GM21576 (cell line): ENCODE results near the gene UBE3B.

Experiments
- ATAC-seq: cut with Tn5 transposase; IDR thresholded peaks from one replicate; pipeline ENCODE4 v1.9.1; 2021; ENCODE audit warnings: mild to moderate bottlenecking, moderate library complexity; ENCODE audit not compliant: unreplicated experiment

The UBE3B gene

DNA sequence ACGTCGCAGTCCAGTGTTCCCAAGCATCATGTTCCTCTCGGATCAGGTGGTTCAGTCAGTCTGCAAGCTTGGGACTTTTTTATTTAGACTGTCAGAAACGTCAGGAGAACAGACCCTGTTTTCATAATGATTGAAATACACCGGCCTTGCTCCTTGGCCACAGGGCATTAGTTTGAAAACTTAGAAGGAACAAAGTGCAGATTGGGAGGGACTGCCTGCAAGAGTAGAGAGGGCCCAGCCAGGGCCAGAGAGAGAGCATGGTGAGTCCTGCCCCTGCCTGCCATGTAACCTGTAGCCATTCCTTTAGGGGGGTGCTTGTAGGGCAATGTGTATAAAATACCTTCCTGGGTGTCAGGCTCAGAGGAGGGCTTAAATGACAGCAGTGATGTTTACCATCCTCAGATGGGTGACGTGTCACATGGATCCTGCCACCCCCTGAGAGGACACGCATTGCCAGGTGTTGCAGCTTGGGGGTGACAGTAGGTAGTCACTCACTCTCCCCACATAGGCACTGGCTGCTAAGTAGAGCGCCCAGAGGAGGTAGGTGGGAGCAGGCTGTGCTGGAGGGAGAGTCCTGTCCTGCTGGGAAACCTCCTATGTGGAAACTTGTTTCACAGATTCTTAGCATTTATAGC lies 50.2 kb downstream of the UBE3B start:
- ATAC-seq = no peak

DNA sequence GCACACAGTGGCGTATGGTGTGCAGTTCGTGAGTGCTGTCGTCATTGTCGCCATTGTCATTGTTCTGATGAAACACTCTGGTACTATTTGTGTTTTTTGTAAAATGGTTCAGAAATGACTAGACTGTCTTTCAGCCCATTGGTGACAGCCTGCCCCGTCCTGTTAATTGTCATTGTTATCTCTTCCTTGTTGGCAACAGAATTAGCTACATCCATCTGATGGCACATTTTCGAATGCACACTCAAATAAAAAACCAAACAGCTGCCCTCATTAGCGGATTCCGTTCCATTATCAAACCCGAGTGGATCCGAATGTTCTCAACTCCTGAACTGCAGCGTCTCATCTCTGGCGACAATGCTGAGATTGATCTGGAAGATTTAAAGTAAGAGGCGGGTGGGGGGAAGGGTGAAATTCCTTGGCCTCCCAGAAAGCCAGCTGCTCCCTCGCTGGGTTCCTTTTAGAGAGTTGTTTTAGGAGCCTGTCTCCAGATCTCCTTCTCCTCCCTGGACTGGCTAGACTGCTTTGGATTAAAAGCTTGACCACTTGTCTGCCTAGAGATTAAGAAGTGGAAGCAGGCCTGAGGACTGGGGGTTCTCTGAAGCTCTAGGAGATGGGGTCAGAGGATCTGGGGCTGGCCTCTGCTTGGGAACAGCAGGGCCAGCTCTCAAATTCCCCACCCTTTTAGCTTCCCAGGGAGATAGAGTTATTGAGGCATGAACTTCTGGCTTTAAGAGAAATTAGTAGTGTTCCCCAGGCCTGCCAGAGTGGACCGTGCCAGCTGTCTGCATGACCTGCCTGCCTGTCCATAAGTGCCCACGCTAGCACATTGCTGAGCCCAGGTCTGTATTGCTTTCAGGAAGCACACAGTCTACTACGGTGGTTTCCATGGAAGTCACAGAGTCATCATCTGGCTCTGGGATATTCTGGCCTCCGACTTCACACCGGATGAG lies 52.5 kb downstream of the UBE3B start:
- no peak for ATAC-seq

DNA sequence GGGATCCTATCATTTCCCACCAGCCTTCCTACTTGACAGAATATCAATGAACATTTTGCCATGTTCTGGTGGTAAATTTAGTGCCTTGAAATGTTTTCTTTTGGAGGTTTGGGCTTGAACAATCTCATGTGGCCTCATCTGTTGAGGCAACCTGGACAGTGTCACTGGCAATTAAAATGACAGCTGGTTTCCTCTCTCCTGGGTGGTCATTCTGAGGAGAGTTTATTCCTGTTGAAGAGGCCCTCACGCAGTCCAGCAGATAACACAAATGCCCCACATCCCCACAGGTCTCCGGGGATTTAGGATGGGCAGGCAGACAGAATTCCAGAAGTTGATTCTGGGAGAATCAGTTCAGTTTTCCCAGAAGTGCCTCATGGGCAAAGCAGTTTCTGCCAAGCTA lies 54.0 kb downstream of the UBE3B start:
- ATAC-seq = no peak

DNA sequence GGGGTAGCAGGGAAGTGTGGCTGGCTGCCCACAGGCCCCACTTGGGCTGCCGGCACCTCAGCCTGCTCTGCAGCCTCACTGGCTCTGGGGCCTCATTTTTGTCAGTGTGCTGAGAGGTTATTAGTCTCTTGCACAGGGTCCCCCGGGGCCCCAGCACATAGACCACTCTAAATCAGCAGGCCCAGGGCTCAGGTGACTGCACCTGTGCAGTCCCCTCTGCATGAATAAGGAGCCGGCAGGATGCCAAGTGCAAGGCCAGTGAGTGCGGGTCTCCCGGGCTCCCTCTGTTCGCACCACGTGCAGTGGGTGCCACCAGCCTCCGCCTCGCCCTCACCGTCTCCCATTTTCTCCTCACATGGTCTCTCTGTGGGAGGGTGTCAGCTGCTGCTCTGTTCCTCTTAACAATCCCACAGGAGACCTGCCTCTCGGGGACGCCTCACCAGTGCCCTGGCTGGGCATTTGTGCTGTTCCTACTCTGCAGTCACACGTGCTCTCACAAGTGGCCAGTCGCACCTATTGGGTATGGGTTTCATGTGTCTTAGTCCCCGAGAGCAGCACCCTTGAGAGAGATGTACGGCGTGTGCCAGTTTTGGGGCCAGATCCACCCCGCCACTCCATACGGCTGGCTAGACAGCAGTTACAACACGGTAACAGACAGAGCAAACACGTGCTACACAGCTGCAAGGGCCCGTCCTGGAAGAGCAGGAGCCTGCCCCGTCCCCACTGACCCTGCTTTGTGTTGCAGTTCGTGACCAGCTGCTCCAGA lies 55.5 kb downstream of the UBE3B start:
- no peak for ATAC-seq

DNA sequence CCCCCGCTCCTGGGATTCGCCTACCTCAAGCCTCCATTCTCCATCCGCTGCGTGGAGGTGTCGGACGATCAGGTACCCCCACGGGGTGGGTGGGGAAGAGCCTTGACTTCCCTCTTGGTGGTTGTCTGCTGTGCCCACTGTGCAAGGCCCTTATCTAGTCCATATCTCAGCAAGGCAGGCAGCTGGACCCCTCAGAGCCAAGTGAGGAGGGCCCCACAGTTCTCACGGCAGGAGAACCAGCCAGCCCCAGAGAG lies 56.0 kb downstream of the UBE3B start:
- no peak for ATAC-seq

DNA sequence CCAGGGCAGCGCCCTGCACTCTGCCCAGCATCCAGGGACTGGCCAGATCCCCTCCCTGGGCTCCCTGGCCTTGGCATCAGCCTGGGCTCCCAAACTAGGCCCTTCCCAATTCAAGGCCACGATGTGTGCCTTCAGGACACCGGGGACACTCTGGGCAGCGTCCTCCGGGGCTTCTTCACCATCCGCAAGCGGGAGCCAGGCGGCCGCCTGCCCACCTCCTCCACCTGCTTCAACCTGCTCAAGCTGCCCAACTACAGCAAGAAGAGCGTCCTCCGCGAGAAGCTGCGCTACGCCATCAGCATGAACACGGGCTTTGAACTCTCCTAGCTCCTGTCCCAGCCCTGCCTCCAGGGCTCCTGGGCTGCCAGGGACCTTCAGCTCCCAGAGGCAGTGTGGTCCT lies 57.0 kb downstream of the UBE3B start:
- no peak for ATAC-seq

DNA sequence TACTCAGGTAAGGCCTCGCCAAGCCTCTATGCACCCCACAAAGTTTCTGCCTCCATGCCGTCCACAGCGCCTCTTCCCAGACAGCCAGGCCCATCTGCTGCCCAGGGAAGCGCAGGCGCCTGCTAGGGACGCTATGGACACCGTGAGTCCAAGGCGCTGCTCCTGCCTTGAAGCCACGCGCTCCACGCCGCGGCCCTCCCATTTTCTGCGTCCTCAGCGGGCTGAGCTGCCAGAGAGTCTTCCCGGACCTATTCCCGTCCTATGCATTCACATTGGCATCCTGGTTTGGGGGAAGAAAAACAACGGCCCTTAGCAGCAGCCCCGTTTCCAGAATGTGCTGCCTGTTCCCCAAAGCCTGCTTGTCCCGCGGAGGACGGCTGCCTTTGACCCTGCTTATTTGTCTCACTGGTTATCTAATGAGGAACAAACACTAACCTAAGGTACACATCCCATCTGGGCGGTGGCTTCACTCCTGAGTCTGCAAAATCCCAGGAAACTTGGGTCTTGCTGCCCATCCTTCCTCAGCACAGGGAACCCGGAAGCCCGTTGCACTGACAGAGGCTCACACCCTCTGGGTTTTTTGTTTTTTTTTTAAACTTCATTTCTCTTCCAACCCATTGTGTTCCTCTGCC lies 57.9 kb downstream of the UBE3B start:
- ATAC-seq = no peak

DNA sequence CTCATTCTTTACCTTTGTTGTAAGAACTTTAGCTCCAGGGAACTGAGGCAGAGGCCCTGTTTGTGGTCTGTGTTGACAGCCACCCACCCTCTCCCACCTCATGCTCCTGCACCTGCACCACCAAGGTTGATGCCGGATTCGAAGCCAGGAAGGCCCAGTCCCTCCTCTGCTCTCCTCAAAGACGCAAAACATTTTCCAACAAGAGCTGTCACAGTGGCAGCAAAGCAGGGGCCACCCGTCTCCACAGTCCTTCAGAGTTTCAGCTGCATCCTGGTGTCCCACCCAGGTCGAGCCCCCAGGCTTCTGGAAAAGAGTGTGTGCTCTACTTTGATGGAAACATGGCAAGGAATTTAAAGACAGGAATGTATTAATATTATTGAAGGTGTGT lies 58.4 kb downstream of the UBE3B start:
- ATAC-seq = no peak

DNA sequence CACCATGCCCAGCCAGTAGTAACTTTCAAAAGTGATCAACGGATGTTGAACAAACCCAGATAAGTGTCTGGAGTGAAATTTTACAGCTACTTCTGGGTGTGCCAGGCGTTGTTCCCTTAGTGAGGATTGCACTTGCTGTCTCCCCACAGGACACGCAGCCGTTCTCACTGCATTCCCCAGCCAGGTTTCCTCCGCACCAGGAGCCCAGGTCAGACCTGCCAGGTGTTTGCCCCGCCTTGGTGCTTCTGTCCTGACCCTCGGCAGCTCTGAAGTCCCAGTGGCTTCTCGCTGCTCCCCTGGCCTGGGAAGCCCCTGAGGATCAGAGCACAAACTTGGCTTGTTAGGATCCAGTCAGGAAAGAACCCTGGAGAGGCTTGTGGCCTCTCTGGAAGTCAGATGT lies 59.7 kb downstream of the UBE3B start:
- ATAC-seq = no peak

DNA sequence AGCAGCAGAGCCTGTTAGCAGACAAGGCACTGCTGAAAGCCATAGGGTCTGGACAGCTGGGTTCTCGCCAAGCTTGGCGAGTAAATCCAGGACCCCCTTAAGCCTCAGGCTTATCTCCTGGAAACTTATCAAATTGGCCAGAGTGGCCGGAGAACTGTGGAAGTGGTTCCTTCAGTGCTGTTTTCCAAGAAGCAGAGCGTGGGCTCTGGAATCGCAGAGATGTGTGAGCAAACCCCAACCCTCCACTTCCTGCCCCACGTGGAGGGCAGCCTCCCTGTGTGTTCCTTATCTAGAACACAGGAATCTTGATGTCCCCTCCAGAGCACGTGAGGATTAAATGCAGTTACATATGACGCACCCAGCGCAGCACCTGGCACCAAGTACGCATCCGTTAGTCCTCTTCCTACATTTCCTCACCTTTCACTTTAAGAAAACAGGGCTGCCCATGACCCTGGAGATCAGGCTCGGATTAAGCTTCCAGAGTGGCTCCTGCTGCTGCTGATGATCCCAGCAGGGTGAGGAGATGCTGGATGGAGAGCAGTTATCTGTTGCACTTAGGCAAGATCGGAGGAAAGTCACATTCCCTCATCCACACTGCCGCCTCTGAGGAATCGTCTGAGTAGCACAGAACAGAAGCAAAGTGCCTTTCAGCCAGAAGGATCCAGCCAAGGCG lies 60.9 kb downstream of the UBE3B start:
- no peak for ATAC-seq

DNA sequence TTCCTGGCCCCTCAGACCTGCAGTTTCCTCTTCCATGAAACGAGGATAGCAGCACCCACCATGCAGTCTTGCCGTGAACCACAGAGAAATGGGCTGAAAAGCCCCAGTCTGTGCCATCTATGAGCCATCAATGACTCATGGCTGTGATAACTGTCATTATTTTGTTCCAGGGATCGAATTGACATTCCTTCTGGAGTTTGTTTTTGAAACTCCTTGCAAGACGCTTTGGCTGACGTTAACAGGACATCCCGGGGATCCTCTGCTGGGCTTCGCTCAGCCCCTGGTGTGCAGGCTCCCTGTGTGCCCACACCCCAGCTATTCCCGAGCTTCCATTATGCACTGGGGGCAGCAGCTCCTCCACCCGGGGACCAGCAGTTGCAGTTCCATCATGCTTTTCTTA lies 62.1 kb downstream of the UBE3B start:
- ATAC-seq = no peak

DNA sequence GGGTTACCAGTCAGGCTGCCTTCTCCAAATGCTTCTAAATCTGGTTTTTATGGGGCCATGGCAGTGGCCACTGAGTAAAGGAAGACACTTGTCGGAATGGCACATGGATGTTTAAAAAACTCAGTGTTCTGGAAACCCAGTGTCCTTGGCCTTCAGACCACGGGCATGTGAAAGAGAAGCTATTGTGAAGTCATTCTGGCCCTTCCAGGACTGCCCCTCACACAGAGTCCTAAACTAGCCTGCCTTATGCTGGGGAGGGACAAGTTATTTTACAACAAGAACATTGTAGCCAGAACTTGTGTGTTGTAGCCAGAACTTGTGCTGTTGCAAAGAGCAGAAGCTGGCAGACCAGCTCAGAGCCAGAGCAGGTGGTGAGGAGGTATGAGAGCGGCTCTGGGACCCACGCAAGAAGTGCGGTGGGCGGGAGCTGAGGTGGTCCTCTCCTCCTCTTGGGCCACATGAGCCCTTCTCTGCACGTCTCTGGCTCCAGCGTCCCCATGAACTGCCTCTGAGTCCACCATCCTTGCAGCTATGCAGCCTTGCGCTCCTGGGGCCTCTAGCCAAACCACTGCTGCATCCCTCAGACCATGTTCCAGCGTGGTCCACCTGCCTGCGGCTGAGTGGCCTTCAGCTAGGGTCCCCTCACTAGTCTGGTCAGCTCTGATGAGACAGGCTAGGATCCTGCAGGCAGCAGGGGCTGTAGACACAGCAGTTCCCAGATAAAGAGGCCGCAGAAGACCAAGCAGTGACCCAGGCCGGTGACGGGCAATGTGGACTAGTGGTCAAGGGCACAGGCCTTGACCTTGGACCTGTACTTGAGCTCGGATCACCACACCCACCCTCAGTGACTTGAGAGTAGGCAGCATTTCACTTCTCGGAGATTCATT lies 63.3 kb downstream of the UBE3B start:
- no peak for ATAC-seq

DNA sequence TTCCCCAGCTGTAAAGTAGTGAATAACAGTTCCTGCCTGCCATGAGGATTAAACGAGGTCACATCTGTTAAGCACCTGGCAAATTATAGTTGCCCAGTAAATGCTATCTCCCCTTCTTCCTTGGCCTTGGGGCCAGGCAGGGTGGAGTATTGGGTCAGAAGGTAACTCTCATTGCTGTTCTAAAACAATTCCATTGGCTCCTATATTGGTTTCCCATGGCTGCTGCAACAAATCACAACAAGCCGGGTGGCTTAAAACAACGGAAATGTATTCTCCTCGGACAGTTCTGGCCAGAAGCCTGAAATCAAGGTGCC lies 63.9 kb downstream of the UBE3B start:
- no peak for ATAC-seq

DNA sequence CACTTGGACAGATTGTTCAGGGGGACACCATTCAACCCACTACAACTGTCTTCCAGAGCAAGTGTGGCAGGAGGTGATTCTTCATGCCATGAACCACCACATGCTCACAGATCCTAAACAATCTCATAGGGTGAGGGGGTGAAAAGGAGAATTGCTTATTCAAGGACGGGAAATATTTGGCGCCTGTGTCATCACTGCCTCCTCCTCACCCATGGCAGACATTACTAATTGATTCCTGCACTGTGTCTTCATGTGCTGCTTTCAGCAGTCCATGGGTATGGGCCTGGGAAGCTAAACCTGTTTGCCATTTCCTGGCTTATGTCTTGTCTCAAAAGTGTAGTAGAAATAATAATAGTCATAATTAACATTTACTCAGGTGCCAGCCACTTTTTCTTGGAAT lies 64.6 kb downstream of the UBE3B start:
- ATAC-seq = no peak

DNA sequence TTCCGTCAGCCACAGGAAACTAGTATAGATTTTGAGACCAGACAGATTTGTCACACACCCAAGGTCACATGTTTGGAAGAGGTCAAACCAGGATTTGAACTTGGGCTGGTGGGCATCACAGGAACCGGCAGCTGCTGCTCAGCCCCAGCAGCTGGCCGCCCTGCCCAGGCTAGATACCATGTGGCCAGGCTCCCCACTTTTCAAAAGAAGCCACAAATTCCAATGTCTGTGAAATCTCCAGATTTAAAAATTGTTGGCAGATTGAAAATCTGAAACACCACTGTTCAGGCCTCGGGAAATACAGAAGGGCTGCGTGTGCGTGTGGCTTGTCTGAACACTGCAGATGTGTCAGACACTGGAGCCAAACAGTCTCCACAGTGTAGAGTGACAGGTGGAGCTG lies 65.4 kb downstream of the UBE3B start:
- no peak for ATAC-seq

DNA sequence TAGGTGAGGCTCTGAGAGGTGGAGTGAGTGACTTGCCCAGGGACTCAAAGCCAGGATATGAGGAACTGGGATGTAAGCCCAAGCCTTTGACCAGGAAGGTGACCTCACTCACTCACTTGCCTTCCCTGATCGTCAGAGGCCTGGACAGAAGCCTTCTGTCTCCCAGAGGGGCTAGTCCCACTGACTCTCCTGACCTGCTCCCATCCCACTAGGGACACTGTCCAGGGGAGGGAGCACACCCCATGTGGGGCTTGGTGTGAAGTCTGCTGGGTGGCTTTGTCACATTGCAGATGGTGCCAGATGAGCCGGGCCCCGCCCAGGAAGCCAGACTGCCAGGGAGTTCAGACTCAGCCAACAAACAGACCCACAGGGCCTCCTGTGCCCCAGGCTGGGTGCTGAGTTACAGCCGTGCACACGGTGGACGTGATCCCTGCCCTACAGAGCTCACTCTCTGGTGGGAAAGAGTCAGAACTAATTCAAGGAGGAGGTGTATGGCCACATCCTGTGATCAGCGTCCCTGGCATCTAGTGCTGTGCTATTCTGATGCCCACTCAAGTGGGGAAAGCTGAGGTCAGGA lies 67.6 kb downstream of the UBE3B start:
- ATAC-seq = no peak

DNA sequence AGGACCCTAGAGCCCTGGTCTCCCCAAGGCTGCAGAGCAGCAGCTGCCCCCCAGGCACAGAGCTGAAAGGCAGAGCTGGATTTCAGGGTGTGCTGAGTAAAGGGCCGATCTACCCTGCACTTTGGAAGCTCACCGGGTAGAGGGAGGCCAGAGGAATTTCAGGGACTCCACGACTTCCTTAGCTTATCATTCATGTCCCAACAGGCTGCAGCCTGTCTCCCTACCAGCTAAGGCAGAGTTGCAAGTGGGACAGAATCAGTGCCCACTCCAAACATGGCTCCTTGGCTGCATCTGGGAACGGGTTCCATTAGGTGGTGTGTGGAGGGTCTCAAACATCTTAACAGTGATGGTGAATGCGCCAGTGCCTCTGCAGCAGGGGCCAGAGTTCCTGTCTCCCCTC lies 68.4 kb downstream of the UBE3B start:
- ATAC-seq = no peak

DNA sequence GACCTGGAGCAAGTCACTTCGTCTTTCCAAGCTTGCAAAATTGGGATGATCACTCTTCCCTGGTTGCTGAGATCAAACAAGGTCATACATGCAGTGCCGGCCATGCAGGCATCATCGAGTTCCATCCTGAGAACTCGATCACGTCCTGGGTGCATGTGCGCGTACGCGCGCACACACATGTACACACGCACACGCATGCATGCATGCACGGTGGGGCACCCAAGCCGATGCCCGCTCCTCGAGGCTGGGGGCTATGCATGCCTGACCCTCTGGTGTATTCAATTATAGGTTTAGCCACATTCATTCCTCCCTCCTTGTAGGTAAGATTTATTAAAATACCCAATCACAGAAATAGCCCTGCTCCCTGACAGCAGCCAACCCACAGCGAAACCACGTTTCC lies 69.9 kb downstream of the UBE3B start:
- ATAC-seq = no peak

DNA sequence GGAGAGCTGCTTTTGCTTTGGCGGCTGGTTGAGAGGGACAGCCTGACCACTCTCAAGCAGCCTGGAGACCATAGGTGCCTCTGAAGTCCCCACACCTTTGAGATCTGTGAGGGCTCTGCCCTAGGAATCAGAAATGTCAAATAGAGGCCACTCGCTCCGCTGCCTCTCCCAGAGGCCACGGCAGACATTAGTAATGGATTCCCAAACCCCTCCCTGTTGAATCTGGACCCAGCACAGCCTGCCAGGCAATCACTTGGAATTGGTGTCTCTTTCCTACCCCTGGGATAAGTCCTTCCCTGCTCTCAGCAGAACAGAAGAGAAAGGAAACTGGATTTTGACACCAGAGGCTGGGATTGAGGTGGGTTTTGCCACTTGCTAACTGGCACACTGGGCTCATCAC lies 70.8 kb downstream of the UBE3B start:
- no peak for ATAC-seq
